MM.1S (cell line): ENCODE measurements around the gene ZBTB43.
A peak's percentile ranks its signal among the peaks of the same experiment; 100 is the strongest.

Experiments used
- DNase-seq: peaks from one replicate; pipeline ENCODE4 v3.0.0-alpha.2; 2015
- H2AFZ ChIP-seq: fragments of 300-600 bp; sonication (generic); 2 replicates; pipeline ENCODE4 v1.6.0; 2016; ENCODE audit warnings: antibody characterized with exemption, low read length
- H3F3A ChIP-seq: fragments of 300-600 bp; sonication (generic); 2 replicates; pipeline ENCODE4 v1.6.1; 2016; ENCODE audit warnings: mild to moderate bottlenecking, antibody characterized with exemption, low read length, moderate library complexity, mixed read lengths; ENCODE audit not compliant: insufficient read depth
- H3K27ac ChIP-seq: fragments of 300-600 bp; sonication (generic); 2 replicates; pipeline ENCODE4 v1.5.1; 2016; ENCODE audit warnings: mild to moderate bottlenecking, low read length
- H3K27me3 ChIP-seq: fragments of 300-600 bp; sonication (generic); replicated peaks from 2 replicates; pipeline ENCODE4 v1.6.0; 2016; ENCODE audit warnings: low read length; ENCODE audit not compliant: insufficient read depth
- H3K36me3 ChIP-seq: fragments of 300-600 bp; sonication (generic); replicated peaks from 2 replicates; pipeline ENCODE4 v1.6.1; 2016; ENCODE audit warnings: mild to moderate bottlenecking, low read length, mixed read lengths; ENCODE audit not compliant: insufficient read depth
- H3K4me1 ChIP-seq: fragments of 300-600 bp; sonication (generic); 2 replicates; pipeline ENCODE4 v1.6.1; 2016; ENCODE audit warnings: low read length, mixed read lengths
- H3K4me2 ChIP-seq: fragments of 300-600 bp; sonication (generic); 2 replicates; pipeline ENCODE4 v1.6.0; 2016; ENCODE audit warnings: low read depth, low read length
- H3K4me3 ChIP-seq: fragments of 300-600 bp; sonication (generic); 2 replicates; pipeline ENCODE4 v1.5.1; 2016; ENCODE audit warnings: low read length, mixed read lengths
- H3K79me2 ChIP-seq: fragments of 300-600 bp; sonication (generic); 2 replicates; pipeline ENCODE4 v1.6.1; 2016; ENCODE audit warnings: mixed run types, low read length, mixed read lengths
- H3K9ac ChIP-seq: fragments of 300-600 bp; sonication (generic); 2 replicates; pipeline ENCODE4 v1.6.1; 2016; ENCODE audit warnings: low read length, mixed read lengths
- H3K9me2 ChIP-seq: fragments of 300-600 bp; sonication (generic); replicated peaks from 2 replicates; pipeline ENCODE4 v1.6.1; 2016; ENCODE audit warnings: mild to moderate bottlenecking, low read length, mixed read lengths; ENCODE audit not compliant: insufficient read depth
- H3K9me3 ChIP-seq: fragments of 300-600 bp; sonication (generic); replicated peaks from 2 replicates; pipeline ENCODE4 v1.6.1; 2016; ENCODE audit warnings: mild to moderate bottlenecking, low read length, mixed read lengths; ENCODE audit not compliant: insufficient read depth
- H4K20me1 ChIP-seq: fragments of 300-600 bp; sonication (generic); 2 replicates; pipeline ENCODE4 v1.6.1; 2016; ENCODE audit warnings: mild to moderate bottlenecking, low read length, moderate library complexity, mixed read lengths; ENCODE audit not compliant: insufficient read depth
- CTCF ChIP-seq: fragments of 300-600 bp; sonication (generic); IDR thresholded peaks from 2 replicates; pipeline ENCODE4 v1.5.1; 2016; ENCODE audit warnings: antibody characterized with exemption, low read length, mixed read lengths
- EZH2 ChIP-seq: fragments of 300-600 bp; sonication (generic); optimal IDR thresholded peaks from 2 replicates; pipeline ENCODE3; 2017; ENCODE audit warnings: low read depth, mild to moderate bottlenecking, antibody characterized with exemption, low read length, mixed read lengths
- EZH2phosphoT487 ChIP-seq: fragments of 300-600 bp; sonication (generic); IDR thresholded peaks from 2 replicates; pipeline ENCODE4 v1.6.1; 2018; ENCODE audit warnings: antibody characterized with exemption, low read length

The ZBTB43 gene

GRCh38 chr9:126861707-126862103 lies 56.9 kb downstream of the ZBTB43 start:
- no peak for TF ChIP-seq CTCF
- TF ChIP-seq EZH2, result no peak
- no peak for TF ChIP-seq EZH2phosphoT487
- H3K27ac ChIP-seq, result no peak overlapping the region
- peaks cover 14% of the 10 kb centered on the region for H3K4me1 ChIP-seq
- peak overlapping the region; percentile 59; the same call in 1 of the 2 replicates for H3K9ac ChIP-seq
- H3F3A ChIP-seq, result no peaks in the 10 kb centered on the region; the same call in 1 of the 2 replicates
- no peak for DNase-seq
- peaks cover 32% of the 10 kb centered on the region for H3K79me2 ChIP-seq
- H4K20me1 ChIP-seq, result no peaks in the 10 kb centered on the region
- H3K36me3 ChIP-seq, result no peaks in the 10 kb centered on the region
- H3K9me3 ChIP-seq, result no peaks in the 10 kb centered on the region
- no peak overlapping the region for H2AFZ ChIP-seq
- H3K4me3 ChIP-seq, result peak overlapping the region; percentile 81
- H3K9me2 ChIP-seq, result no peaks in the 10 kb centered on the region
- H3K27me3 ChIP-seq, result no peaks in the 10 kb centered on the region
- H3K4me2 ChIP-seq, result peak overlapping the region; percentile 99

GRCh38 chr9:126862104-126862761 lies 57.4 kb downstream of the ZBTB43 start:
- Histone ChIP-seq H3K27me3 (no peaks in the 10 kb centered on the region), H3K9ac (no peak overlapping the region), H4K20me1 (no peaks in the 10 kb centered on the region), H3K36me3 (no peaks in the 10 kb centered on the region), H3K79me2 (peaks cover 35% of the 10 kb centered on the region), H2AFZ (no peak overlapping the region), H3F3A (no peaks in the 10 kb centered on the region; the same call in 1 of the 2 replicates), H3K9me2 (no peaks in the 10 kb centered on the region), H3K4me1 (peaks cover 14% of the 10 kb centered on the region), H3K9me3 (no peaks in the 10 kb centered on the region), H3K4me2 (peak overlapping the region; percentile 99; the same call in 1 of the 2 replicates), H3K27ac (no peak overlapping the region), H3K4me3 (peak overlapping the region; percentile 81; the same call in 1 of the 2 replicates)
- TF ChIP-seq CTCF, result no peak
- no peak for TF ChIP-seq EZH2
- TF ChIP-seq EZH2phosphoT487, result no peak
- no peak for DNase-seq

- H4K20me1 ChIP-seq, result no peaks in the 10 kb centered on the region
- H3K27me3 ChIP-seq, result no peaks in the 10 kb centered on the region
- H3K9me3 ChIP-seq, result no peaks in the 10 kb centered on the region
- H3K4me2 ChIP-seq, result no peak overlapping the region
- H3K36me3 ChIP-seq, result no peaks in the 10 kb centered on the region
- H3K27ac ChIP-seq, result no peak overlapping the region
- no peaks in the 10 kb centered on the region; the same call in 1 of the 2 replicates for H3F3A ChIP-seq
- no peak for DNase-seq
- no peaks in the 10 kb centered on the region for H3K9me2 ChIP-seq
- H3K9ac ChIP-seq, result no peak overlapping the region
- H2AFZ ChIP-seq, result no peak overlapping the region
- no peak for TF ChIP-seq EZH2
- no peak for TF ChIP-seq CTCF
- TF ChIP-seq EZH2phosphoT487, result no peak
- peaks cover 59% of the 10 kb centered on the region for H3K79me2 ChIP-seq
- peaks cover 10% of the 10 kb centered on the region for H3K4me1 ChIP-seq
- H3K4me3 ChIP-seq, result no peak overlapping the region
Measured at GRCh38 chr9:126864771-126865170, 59.9 kb downstream of the ZBTB43 start.
